ENCODE data around the gene COQ3. TPM values are rescaled to one million over a fixed set of nuclear protein-coding genes. Genes with fewer than 3 reads are reported as not detected.

COQ3 gene
- total RNA-seq, result 1 to 10 TPM; 6.6 to 7.5 TPM

GRCh38 chr6:99393698-99394531 lies at the start of gene COQ3:
Gene COQ3 (minus strand): TSS chr6:99394195. CDS start chr6:99394179, 16 bp downstream.
- H3K36me3 Mint-ChIP-seq (ENCODE audit: low read depth), result peaks cover 8% of the 10 kb centered on the region
- H3K9me3 Mint-ChIP-seq, result no peaks in the 10 kb centered on the region
- DNase-seq, result peak; percentile 71
- ChIA-PET CTCF (interaction anchor here (0.9 to 1.7 kb wide), 11 partner anchors 9 to 63 kb away, joined by 3 to 21 read pairs (median 5); partner anchors contain the start of gene PNISR), POLR2A (interaction anchor here (0.6 to 4.1 kb wide), 12 partner anchors 9 to 174 kb away, joined by 3 to 46 read pairs (median 4); partner anchors contain the start of genes CCNC and PNISR)
- peaks cover 16% of the 10 kb centered on the region for H3K4me1 Mint-ChIP-seq
- peak within 1 kb of the TSS; percentile 91 for H3K4me3 Mint-ChIP-seq
- peak within 1 kb of the TSS; percentile 69 for H3K27ac Mint-ChIP-seq
- H3K27me3 Mint-ChIP-seq, result no peaks in the 10 kb centered on the region

- POLR2A ChIA-PET, result interaction anchor here (1.6 kb wide), 1 partner anchor 9 kb away, joined by 6 read pairs; the partner anchor contains the start of gene PNISR
- H3K27ac Mint-ChIP-seq, result no peak overlapping the region
- CTCF ChIA-PET, result interaction anchor here (0.9 to 2.5 kb wide), 4 partner anchors 10 to 104 kb away, joined by 3 to 17 read pairs (median 4); partner anchors contain the start of gene PNISR
- H3K36me3 Mint-ChIP-seq (ENCODE audit: low read depth), result peaks cover 4% of the 10 kb centered on the region
- H3K4me3 Mint-ChIP-seq, result no peak overlapping the region
- DNase-seq, result no peak
- H3K4me1 Mint-ChIP-seq, result peaks cover 2% of the 10 kb centered on the region
- H3K27me3 Mint-ChIP-seq, result no peaks in the 10 kb centered on the region
- H3K9me3 Mint-ChIP-seq, result no peaks in the 10 kb centered on the region
These were observed 40.9 kb upstream of the COQ3 start for GRCh38 chr6:99434702-99435530.

GRCh38 chr6:99432877-99433276 lies 38.9 kb upstream of the COQ3 start:
- H3K27me3 Mint-ChIP-seq, result no peaks in the 10 kb centered on the region
- no peak overlapping the region for H3K27ac Mint-ChIP-seq

GRCh38 chr6:99431901-99432300 lies 37.9 kb upstream of the COQ3 start:
- H3K4me3 Mint-ChIP-seq, result no peak overlapping the region
- ChIA-PET POLR2A (no interaction called here), CTCF (interaction anchor here (1.0 kb wide), 1 partner anchor 51 kb away, joined by 3 read pairs; no protein-coding TSS in a partner anchor)
- H3K27ac Mint-ChIP-seq, result no peak overlapping the region
- no peaks in the 10 kb centered on the region for H3K9me3 Mint-ChIP-seq
- H3K36me3 Mint-ChIP-seq (ENCODE audit: low read depth), result peaks cover 14% of the 10 kb centered on the region
- H3K4me1 Mint-ChIP-seq, result peaks cover 15% of the 10 kb centered on the region
- H3K27me3 Mint-ChIP-seq, result no peaks in the 10 kb centered on the region
- DNase-seq, result no peak

More at GRCh38 chr6:99432877-99433276, 38.9 kb upstream of the COQ3 start:
- no peaks in the 10 kb centered on the region for H3K9me3 Mint-ChIP-seq
- no peak overlapping the region for H3K4me3 Mint-ChIP-seq
- H3K4me1 Mint-ChIP-seq, result peaks cover 5% of the 10 kb centered on the region
- DNase-seq, result no peak
- H3K36me3 Mint-ChIP-seq (ENCODE audit: low read depth), result peaks cover 6% of the 10 kb centered on the region
- ChIA-PET CTCF (interaction anchor here (0.6 to 2.5 kb wide), 7 partner anchors 8 to 98 kb away, joined by 3 to 17 read pairs (median 3); partner anchors contain the start of gene PNISR), POLR2A (interaction anchor here (0.7 to 1.3 kb wide), 2 partner anchors 9 to 62 kb away, joined by 3 to 6 read pairs; no protein-coding TSS in a partner anchor)

GRCh38 chr6:99427988-99428387 lies 34.0 kb upstream of the COQ3 start:
- peaks cover 27% of the 10 kb centered on the region for H3K36me3 Mint-ChIP-seq (ENCODE audit: low read depth)
- H3K27me3 Mint-ChIP-seq, result no peaks in the 10 kb centered on the region
- CTCF ChIA-PET, result no interaction called here
- POLR2A ChIA-PET, result no interaction called here
- no peaks in the 10 kb centered on the region for H3K9me3 Mint-ChIP-seq
- peaks cover 39% of the 10 kb centered on the region for H3K4me1 Mint-ChIP-seq
- no peak for DNase-seq
- H3K4me3 Mint-ChIP-seq, result no peak overlapping the region
- no peak overlapping the region for H3K27ac Mint-ChIP-seq

GRCh38 chr6:99426451-99426757 lies 32.4 kb upstream of the COQ3 start:
- Mint-ChIP-seq H3K27ac (peak overlapping the region; percentile 99), H3K9me3 (no peaks in the 10 kb centered on the region), H3K36me3 (ENCODE audit: low read depth) (peaks cover 34% of the 10 kb centered on the region), H3K4me3 (peak overlapping the region; percentile 87), H3K27me3 (no peaks in the 10 kb centered on the region), H3K4me1 (peaks cover 50% of the 10 kb centered on the region)
- ChIA-PET POLR2A (interaction anchor here (1.1 to 3.8 kb wide), 10 partner anchors 8 to 142 kb away, joined by 3 to 46 read pairs (median 6); partner anchors contain the start of genes CCNC, COQ3 and USP45), CTCF (interaction anchor here (1.1 to 3.1 kb wide), 10 partner anchors 8 to 113 kb away, joined by 3 to 17 read pairs (median 5); partner anchors contain the start of gene COQ3)
- DNase-seq, result no peak

- ChIA-PET POLR2A (interaction anchor here (0.8 to 3.8 kb wide), 14 partner anchors 8 to 143 kb away, joined by 3 to 46 read pairs (median 6); partner anchors contain the start of genes CCNC, COQ3 and USP45), CTCF (interaction anchor here (1.1 to 3.1 kb wide), 11 partner anchors 8 to 142 kb away, joined by 3 to 17 read pairs (median 5); partner anchors contain the start of genes CCNC and COQ3)
- H3K4me3 Mint-ChIP-seq, result peak overlapping the region; percentile 87
- no peaks in the 10 kb centered on the region for H3K27me3 Mint-ChIP-seq
- H3K36me3 Mint-ChIP-seq (ENCODE audit: low read depth), result peaks cover 39% of the 10 kb centered on the region
- H3K4me1 Mint-ChIP-seq, result peaks cover 56% of the 10 kb centered on the region
- peak; percentile 66 for DNase-seq
- no peaks in the 10 kb centered on the region for H3K9me3 Mint-ChIP-seq
- peak overlapping the region; percentile 99 for H3K27ac Mint-ChIP-seq
These were observed 31.9 kb upstream of the COQ3 start for GRCh38 chr6:99425647-99426450.

GRCh38 chr6:99424761-99425646 lies 31.0 kb upstream of the COQ3 start, which contains the start of gene PNISR:
Gene PNISR (minus strand): TSS chr6:99425308. CDS start chr6:99414659, 10,649 bp downstream.
- H3K4me3 Mint-ChIP-seq, result peak within 1 kb of the TSS; percentile 87
- DNase-seq, result peak; percentile 90
- H3K27me3 Mint-ChIP-seq, result no peaks in the 10 kb centered on the region
- ChIA-PET CTCF (interaction anchor here (0.9 to 3.1 kb wide), 13 partner anchors 8 to 143 kb away, joined by 3 to 17 read pairs (median 5); partner anchors contain the start of genes CCNC and COQ3), POLR2A (interaction anchor here (0.8 to 3.8 kb wide), 15 partner anchors 8 to 143 kb away, joined by 3 to 46 read pairs (median 6); partner anchors contain the start of genes CCNC, COQ3 and USP45)
- peak within 1 kb of the TSS; percentile 99 for H3K27ac Mint-ChIP-seq
- no peaks in the 10 kb centered on the region for H3K9me3 Mint-ChIP-seq
- peaks cover 60% of the 10 kb centered on the region for H3K4me1 Mint-ChIP-seq
- peaks cover 39% of the 10 kb centered on the region for H3K36me3 Mint-ChIP-seq (ENCODE audit: low read depth)

- H3K36me3 Mint-ChIP-seq (ENCODE audit: low read depth), result peaks cover 39% of the 10 kb centered on the region
- H3K4me1 Mint-ChIP-seq, result peaks cover 62% of the 10 kb centered on the region
- ChIA-PET CTCF (interaction anchor here (0.9 to 3.1 kb wide), 5 partner anchors 9 to 96 kb away, joined by 3 to 17 read pairs (median 5); partner anchors contain the start of gene COQ3), POLR2A (interaction anchor here (0.9 to 3.8 kb wide), 7 partner anchors 9 to 144 kb away, joined by 6 to 46 read pairs (median 10); partner anchors contain the start of genes CCNC and COQ3)
- H3K27ac Mint-ChIP-seq, result peak overlapping the region; percentile 99
- no peaks in the 10 kb centered on the region for H3K27me3 Mint-ChIP-seq
- H3K9me3 Mint-ChIP-seq, result no peaks in the 10 kb centered on the region
- peak overlapping the region; percentile 87 for H3K4me3 Mint-ChIP-seq
- DNase-seq, result no peak
These were observed 30.0 kb upstream of the COQ3 start for GRCh38 chr6:99424022-99424421.

GRCh38 chr6:99422912-99423311 lies 28.9 kb upstream of the COQ3 start:
- Mint-ChIP-seq H3K27ac (no peak overlapping the region), H3K27me3 (no peaks in the 10 kb centered on the region), H3K36me3 (ENCODE audit: low read depth) (peaks cover 41% of the 10 kb centered on the region), H3K9me3 (no peaks in the 10 kb centered on the region), H3K4me3 (peak overlapping the region; percentile 11), H3K4me1 (peaks cover 63% of the 10 kb centered on the region)
- POLR2A ChIA-PET, result interaction anchor here (1.2 to 1.4 kb wide), 2 partner anchors 28 to 30 kb away, joined by 3 to 4 read pairs; no protein-coding TSS in a partner anchor
- CTCF ChIA-PET, result interaction anchor here (1.0 to 2.7 kb wide), 2 partner anchors 11 to 93 kb away, joined by 3 to 12 read pairs; no protein-coding TSS in a partner anchor
- DNase-seq, result no peak
